HFF-Myc (cell line): ENCODE data around the gene BTBD19.
A peak's percentile ranks its signal among the peaks of the same experiment; 100 is the strongest.

Source experiments
- DNase-seq: peaks from one replicate; pipeline ENCODE4 v3.0.0-alpha.2; 2011; ENCODE audit warnings: low read depth; ENCODE audit errors: extremely low read depth
- H3K4me3 ChIP-seq: replicated peaks from 2 replicates; pipeline ENCODE4 v1.5.1; 2011; ENCODE audit warnings: low read depth, mild to moderate bottlenecking, control low read depth, low read length
- CTCF ChIP-seq: IDR thresholded peaks from 2 replicates; pipeline ENCODE4 v1.5.1; 2012; ENCODE audit warnings: mild to moderate bottlenecking, low read depth, low read length, control low read depth; ENCODE audit errors: missing control alignments

Gene BTBD19

DNA sequence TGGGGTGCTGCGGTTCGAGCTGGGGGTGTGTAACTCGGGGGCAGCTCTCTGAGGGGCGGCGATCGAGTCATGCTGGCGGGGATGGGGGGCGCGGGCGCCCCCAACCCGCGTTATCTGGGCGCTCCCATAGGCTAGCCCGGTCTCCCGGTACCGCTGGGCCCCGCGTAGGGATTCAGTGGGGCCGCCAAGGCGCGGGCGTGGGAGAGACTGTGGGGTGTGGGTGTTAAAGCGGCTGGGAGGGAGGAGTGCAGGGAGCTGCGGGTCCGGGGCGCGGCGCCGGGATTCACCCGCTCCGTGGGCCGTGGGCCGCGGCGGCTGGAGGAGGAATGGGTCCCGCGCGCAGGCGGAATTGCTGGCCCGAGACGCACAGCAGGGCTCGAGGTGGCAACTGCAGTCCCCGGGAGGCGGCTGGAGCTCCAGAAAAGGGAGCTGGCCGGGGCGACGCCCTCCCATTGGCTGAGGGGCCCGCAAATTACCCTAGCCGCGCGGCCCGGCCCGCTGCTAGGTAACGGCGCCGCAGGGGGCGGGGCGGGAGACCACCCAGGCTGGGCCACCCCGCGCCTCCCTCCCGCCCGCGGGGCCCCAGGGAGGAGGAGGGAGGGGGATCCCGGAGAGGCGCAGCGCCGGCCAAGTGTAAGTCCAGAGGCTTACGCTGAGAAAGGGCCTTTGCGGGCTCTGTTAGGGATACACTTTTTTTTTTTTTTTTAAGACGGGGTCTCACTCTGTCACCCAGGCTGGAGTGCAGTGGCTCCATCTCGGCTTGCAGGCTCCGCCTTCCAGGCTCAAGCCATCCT, 34.7 kb downstream of the BTBD19 start, which contains the start of gene PTCH2:
TSS of gene PTCH2 (minus strand) at position 392 of the 794 bp plus-strand sequence. CDS start at position 71, 321 bp downstream.
- DNase-seq: peak; percentile 12
- no peak for TF ChIP-seq CTCF
- peak within 1 kb of the TSS; percentile 48 for H3K4me3 ChIP-seq

DNA sequence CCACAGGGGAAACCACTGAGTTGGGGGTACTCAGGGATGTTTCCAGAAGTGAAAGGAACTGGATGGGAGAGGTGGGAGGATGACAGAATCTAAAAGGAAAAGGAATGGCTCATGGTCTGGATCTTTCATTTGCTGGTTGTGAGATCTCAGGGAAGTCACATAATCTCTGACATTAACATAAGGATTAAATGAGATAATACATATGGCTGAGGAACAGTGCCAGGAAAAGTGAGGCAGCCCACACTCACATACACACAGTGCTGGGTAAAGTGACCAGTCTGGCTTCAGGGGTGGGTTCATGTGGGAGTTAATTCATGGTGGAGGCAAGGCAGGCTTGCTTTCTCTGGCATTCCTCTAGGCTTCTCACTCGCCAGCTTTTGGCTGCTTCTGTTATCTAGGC, 38.7 kb downstream of the BTBD19 start:
- no peak for TF ChIP-seq CTCF
- DNase-seq: no peak
- no peak overlapping the region for H3K4me3 ChIP-seq

DNA sequence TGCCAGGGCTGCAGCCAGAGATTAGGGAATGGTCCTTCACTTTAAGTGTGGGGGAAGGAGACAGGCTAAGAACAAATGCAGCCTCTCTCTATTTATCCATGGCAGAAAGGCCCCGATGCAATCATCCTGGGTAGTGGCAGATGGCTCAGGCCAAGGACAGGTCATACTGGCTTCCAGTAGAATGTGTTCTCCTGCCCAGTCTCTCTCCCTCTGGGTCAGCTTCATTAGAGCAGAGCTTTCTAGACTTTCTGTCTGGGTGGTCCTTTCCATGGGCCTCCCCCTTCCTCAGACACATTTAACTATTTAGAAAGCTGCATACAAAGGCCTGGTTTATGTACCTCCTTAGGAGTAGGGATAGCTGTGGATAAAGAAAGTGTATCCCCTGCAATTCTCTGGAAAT, 39.5 kb downstream of the BTBD19 start:
- no peak for DNase-seq
- no peak overlapping the region for H3K4me3 ChIP-seq
- no peak for TF ChIP-seq CTCF

DNA sequence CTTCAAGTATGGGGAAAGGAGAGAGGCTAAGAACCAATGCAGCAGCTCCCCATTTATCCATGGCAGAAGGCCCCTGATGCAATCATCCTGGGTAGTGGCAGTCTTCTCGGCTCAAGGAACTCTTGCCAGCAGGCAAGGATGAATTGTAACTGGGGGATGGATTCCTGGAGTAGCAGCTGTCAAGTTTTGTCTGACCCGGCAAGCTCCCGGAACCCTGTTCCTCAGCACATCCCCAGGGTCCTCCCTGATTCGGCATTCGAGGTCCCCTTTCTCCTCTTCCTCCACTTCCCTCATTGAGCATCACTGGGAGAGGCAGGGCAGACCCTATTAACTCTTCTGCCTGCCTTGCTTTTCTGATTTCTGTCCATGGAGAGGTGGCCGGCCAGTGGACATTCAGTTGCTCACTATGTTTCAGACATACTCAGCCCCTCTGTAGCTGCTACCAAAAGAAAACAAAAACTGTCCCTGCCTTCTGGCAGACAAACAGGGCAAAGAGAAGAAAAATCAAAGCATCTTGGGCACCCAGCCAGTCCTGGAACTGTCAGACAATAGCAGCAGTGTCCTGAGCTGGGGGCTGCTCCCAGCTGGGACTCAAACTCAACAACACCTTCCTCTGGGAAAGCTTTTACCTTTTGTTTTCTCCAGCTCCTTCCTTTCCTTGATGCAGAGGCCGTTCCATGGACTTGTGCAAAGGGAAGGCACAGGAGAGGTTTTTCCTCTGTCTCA, 40.3 kb downstream of the BTBD19 start:
- no peak overlapping the region for H3K4me3 ChIP-seq
- no peak for DNase-seq
- no peak for TF ChIP-seq CTCF

DNA sequence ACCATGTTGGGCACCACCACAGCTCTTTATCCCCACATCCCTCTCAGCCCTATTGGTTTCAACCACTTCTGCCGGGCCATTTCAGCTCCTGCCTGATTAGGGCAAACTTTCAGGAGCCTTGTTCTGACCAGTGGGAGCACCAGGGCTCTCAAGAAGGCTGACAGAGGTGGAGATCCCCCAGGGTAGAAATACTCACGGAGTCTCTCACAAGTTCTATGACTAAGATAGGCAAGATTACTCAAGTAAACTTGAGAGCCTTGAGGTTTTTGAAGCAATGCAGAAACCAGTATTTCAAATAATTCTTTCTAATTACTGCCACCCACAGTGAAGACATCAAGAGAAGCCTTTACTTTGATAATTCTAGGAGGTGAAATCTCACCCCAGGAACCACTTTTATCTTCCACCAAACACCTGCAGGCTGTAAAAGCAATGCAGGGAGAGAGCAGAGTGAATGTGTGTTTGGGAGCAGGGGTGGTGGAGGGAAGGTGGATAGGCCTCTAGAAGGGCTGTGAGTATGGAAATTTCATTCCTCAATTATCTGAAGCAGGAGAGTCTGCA, 41.3 kb downstream of the BTBD19 start:
- no peak overlapping the region for H3K4me3 ChIP-seq
- no peak for DNase-seq
- no peak for TF ChIP-seq CTCF

- no peak for TF ChIP-seq CTCF
- no peak overlapping the region for H3K4me3 ChIP-seq
- no peak for DNase-seq
Measured at GRCh38 chr1:44851308-44851707, 43.0 kb downstream of the BTBD19 start.
